ENCODE measurements around the gene NSG1.

NSG1 gene

DNA sequence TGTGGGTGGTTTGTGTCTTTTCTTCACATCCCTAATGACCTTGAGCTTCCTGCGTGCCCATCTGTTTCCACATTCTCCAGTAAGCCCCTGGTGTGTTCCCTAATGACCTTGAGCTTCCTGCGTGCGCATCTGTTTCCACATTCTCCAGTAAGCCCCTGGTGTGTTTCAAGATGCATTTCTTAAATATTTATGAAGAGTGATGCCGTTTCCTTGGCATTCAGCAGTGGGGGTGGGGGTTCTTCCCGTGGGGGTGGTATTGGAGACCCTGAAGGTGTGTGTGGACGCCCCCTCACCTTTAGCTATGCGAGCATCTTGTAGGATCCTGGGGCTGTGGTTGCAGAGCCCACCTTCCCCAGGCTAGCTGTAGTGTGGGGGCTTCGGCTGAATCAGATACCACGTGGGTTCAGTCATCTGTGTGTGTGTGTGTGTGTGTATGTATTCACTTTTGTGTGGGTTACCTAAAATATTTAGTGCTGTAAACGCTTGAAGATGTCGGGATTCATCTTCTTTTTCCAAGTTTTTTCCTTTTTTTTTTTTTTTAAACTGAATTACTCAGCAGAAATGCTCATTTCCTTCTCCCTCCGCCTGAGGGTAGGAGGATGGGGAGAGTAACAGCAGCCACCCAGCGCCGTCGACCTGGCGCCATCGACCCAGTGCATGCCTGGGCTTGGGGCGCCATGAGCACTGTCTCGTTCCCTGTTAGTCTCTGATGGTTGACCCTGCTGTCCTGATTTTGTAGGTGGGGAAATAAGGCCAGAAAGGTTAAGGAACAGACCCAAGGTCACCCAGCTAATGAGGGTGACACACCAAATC, 9.9 kb downstream of the NSG1 start:
- DNase-seq: no peak

DNA sequence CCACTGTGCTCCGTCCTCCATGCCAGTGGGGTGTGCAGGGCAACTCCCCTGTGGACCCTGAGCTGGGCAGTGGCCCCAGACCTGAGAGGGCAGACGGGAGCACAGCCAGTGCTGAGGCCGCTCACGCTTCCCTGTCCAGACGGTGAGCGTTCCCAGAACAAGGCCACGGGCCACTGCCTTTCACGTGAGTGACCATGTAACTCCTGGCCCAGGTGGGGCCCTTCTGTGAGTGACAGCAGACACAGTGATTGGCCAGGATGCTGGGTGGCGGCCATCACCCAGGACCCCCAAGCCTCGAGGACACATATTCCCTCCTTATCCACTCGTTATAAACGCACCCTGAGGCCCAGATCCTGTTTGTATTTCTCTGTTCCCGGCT, 10.5 kb downstream of the NSG1 start:
- DNase-seq: no peak

DNA sequence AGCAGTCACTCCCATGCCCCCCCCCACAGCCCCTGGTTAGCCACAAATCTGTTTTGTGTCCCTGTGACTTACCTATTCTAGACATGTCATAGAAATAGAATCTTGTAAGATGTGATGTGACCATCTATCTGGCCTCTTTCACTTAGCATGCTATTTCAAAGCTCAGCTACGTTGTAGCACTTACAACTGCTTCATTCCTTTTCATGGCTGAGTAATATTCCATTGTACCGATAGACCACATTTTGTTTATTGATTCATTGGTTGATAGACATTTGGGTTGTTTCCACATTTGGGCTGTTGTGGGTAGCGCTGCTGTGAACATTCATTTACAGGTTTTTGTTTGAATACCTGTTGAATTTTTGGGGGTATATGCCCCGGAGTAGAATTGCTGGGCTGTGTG, 11.5 kb downstream of the NSG1 start:
- DNase-seq: no peak

DNA sequence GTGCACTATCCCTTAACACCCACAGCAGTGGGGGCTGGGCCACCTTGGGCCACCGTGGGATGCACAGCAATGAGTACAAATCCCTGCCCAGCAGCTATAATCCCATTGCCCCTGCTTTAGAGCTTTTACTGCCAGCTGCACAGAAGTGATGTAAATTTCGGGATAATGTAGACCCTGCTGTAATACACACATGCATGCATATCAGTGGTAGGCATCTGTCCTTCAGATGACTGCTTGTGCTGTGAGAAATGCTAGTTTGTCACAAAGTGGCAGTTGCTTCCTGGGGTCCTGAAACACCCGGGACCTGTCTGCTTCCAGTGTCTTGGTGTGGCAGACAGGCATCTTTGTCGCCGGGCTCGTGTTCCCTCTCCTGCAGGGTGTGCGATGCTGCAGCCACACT, 14.1 kb downstream of the NSG1 start:
- DNase-seq: no peak

DNA sequence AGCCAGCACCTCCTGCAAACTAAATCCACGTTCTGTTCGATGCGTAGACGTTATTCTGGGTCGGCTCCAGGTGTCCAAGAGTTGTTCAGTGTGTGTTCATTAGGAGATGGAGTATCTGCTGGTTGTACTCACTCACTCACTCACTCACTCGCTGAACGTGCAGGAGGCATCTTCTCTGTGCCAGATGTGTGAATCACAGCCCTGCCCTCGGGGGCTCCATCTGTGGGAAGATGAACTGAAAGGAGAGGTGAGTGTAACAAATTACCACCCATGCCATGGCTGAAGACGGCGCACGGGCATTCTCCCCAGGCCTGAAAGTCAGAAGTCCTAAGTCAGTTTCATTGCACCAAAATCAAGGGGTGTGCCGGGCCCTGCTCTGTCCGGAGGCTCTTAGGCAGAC, 16.1 kb downstream of the NSG1 start:
- DNase-seq: no peak

DNA sequence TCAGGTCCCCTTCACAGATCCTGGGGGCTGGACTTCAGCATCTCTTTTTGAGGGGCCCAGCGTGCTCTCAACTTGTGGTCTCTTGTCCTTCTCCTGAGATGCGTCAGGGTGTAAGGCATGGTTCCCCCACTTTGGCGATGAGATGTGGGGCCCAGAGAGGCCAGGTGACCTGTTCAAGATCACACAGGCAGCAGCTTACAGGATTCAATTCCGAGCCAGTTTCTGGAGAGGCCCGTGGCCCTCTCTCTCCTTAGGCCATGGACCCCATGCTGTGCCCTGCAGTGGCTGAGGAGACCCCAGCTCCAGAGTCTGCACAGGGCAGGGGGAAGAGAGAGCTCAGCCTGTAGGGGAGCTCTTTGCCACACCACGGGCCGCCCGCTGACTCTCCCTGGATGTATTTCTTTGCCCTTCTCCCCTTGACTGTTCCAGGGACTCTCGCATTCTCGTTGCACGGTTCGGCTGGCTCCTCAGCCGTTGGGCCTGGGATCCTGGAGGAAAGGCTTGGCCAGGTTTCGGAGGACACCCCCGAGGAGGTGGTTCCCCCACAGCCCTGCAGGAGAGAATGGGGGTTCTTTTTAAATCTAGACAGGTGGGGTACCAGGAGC, 18.6 kb downstream of the NSG1 start:
- no peak for DNase-seq

DNA sequence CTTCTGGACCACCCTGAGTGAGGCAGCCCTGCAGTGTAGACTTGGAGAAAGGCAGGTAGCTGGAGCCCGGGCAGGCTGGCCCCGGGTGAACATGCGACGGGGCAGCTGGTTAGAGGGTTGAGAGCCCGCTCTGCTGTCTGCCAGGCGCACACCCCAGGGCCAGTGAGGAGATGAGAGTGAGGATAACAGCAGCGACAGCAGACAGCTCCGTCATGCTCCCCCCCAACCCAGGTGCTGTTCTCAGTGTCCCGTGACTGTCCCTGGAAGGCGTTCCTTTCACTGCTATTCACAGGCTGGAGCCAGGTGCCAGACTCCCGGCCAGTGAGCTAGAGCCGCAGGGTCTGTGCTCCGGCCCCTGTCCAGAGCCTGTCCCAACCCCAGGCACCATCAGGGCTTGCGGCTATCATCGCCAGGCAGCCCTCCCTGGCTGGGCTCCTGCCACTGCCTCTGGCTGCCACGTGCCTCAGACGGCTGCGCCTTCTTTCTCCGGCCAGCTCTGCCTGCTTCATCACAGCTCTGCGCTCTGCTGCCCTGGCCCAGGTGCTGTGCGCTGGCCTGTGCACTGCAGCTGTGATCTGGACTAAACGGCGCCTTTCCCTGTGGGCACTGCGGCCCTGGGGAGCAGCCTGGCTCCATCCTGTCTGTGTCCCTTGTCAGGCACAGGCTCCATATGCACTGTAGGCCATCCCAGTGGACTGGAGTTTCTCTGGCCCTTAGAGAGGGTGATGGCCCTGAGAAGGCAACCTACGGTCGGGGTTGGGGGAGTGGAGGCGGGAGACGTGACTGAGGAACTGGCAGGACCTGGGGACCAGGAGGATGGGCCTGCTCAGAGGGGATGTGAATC, 19.8 kb downstream of the NSG1 start:
- no peak for DNase-seq

DNA sequence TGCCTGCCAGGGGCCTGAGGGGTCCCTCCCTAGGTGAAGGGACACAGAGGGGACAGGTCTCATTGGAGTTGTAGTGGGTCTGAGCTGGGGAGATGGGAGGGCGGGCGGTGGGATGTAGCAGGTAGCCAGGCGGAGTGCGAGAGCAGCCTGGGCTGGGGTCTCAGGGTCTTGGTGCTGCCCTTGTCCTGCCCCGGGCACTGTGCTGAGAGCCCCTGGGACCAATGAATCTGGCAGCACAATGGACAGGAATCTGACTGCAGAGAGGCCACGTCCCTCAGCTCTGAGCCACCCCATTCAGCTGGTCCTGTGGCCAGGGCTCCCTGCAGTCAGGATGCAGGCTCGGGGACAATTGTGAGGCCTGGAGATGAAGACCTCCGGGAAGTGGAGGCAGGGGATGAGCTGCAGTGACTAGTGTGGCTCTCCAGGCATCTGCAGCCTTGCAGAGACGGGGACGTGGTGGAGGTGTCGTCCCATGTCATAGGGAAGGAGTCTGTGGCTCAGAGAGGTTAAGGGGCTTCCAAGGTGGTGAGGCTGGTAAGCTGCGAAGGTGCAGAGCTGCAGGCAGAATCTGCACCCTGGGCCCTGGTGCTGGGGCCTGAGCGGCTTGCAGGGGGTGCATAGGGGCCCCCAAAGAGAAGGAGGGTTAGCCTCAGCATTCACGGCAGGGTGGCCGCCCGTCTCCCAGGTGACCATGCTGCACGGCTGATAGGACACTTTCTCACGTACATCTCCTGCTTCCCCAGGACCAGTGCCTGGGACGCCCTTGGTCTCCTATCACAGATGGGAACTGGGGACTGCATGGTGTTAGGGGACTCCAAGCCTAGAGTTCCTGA, 20.6 kb downstream of the NSG1 start:
- no peak for DNase-seq

DNA sequence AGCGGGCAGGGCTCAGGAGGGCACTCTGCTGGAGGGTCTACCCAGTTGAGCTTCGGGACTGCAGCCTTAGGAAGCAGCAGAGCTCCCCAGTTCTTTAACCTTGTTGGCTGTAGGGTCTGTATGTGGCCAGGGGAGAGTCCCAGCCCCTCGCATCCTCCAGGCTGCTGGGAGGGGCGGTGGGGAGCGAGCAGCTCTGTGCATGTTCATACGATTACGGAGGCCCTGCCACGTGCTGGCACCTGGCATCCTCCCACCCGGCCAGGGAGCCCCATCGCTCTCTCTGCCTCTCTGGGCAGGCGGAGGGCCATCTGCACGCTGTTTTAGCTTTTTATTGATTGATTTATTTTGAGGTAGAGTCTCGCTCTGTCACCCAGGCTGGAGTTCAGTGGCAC, 21.2 kb downstream of the NSG1 start:
- DNase-seq: no peak

DNA sequence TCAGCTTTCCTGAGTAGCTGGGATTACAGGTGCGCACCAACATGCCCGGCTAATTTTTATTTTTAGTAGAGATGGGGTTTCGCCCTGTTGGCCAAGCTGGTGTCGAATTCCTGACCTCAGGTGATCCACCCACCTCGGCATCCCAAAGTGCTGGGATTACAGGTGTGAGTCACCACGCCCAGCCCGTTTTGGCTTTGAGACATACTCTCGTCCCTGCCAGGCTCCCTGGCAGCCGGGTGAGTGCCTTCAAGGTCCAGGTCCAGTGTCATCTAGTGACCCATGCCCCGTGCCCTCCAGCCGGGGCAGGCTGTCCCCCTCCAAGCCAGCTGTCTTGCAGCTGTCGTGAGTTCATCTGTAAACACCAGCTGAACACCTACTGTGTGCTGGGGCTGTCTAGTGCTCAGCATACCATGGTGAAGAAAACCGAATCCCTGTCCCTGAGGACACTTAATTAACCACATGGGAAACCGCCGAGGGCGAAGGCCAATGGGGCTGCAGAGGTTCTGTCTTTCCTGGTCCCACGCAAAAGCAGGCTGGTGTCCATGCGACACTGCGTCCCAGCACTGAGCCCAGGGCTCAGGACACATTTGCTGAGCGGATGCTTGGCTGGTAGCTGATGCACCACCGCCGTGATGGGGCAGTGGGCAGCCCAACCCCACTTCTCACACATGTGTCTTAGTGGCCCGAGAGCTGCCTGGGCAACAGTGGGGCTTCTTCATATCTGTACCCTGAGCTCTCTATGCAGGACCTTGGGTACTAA, 21.9 kb downstream of the NSG1 start:
- DNase-seq: no peak

DNA sequence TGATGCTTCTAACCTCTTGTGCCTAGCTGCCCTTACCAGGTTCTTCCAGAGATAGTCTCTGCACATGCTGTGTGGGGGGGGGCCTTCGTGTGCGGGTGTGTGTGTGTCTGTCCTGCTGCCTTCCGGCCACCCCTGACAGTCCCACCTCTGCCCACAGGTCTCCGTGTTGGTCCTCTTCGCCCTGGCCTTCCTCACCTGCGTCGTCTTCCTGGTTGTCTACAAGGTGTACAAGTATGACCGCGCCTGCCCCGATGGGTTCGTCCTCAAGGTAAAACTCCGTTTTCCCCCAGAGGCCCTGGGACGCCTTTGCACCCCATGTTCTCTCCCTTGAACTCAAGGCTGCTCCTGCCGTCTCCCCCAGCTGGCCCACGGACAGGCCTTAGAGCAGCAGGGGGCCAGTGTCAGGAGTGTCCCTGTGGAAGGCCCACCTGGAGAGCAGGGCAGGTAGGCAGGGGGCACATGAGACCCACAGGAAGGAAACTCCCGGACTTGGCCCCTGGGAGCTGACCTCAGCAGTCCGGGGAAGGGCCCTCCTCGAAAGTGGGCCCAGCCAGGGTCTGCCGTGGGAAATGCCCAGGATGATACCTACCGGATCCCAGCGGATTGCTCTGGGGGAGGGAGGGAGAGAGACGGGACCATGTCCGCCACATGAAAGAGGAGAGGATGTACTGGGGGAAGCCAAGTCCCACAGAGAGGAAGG, 22.7 kb downstream of the NSG1 start:
- DNase-seq: no peak

DNA sequence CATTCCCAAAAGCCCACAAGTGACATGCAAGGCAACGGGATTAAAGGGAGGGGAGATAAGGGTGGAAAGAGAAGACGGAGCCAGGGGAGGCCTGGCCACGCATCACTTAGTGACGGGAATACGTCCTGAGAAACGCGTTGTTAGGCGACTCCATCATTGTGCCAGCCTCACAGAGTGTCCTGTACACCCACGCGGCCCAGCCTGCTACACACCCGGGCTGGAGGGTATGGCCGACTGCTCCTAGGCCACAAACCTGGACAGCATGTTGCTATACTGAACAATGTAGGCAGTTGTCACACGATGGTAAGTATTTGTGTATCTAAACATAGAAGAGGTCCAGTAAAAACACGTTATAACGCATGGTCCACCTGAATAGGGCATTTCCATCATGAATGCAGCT, 23.4 kb downstream of the NSG1 start:
- no peak for DNase-seq

DNA sequence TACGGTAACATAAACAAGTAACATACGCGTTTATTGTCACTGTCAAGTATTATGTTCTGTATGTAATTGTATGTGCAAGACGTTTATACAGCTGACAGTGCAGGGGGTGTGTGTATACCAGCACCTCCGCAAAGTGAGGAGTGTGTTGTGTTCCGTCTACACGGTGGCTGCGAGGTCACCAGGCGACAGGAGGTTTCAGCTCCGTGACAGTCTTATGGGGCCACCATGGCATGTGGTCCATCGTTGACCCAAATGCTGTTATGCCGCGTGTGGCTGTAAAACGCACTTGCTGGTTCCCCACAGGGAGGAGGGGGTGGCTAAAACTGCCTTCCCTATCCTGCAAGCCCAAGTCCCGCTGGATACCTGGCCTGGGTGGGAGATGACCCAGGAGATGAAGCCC, 25.0 kb downstream of the NSG1 start:
- DNase-seq: no peak

DNA sequence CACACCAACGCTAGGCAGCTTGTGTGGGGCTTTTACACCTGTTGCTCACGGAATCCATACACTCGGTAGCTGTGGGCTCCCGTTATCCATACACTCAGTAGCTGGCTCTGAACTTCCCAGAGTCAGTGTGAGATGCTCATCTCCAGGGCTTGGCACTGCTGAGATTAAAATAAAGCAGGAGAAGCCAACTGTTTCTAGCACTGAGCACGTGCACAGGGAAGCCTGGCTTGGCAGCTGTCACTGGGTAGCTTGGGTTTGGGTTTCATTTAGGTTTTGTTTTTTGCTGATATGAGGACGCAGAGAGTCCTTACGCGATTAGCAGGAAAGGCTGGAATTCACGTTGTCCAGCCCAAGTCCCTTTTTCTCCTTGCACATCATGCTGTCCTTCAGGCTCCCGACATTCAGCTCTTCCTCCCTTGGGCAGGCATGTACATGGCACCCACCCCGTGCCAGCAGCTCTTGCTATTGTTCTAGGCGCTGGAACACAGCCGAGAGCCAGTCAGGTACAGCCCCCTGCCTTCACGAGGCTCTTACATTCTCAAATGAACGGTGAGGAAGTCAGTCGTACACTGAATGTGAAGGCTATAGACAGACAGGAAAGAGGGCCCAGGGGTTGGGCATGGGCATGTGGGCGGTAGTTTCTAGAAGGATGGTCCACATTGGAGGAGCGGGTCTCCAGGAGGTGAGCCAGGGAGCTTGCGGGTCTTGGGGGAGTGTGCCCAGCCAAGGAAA, 25.9 kb downstream of the NSG1 start:
- no peak for DNase-seq

DNA sequence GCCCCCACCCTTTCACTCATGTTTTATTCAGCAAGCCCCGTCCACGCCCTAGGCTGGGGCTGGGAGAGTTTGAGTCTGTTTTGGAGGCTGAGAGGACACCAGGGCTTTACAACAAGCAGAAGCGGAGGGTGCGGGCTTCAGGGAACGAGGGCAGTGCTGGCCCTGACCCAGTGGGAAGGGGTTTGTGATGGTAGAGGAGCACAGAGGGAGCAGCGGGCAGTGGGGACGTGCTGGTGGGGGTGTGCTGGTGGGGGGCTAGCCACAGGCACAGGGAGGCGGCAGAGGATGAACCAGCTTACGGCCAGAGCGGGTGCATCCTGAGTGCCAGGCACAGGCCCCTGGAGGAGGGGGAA, 26.4 kb downstream of the NSG1 start:
- DNase-seq: no peak

DNA sequence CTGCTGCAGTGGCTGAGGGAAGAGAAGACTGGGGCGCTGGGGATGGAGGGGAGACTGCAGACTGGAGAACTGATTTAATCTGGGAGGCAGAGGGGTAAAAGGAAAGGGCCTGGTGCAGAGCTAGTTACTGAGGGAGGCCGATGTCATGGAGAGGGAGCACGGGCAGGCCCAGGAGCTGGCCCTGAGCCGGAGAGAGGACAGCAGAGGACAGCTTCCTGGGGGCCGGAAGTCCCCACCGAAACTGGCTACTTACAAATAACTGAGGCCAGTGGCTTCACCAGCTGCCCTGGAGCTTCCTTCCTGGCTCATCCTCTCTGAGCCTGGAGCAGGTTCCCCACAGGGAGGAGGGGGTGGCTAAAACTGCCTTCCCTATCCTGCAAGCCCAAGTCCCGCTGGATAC, 26.9 kb downstream of the NSG1 start:
- no peak for DNase-seq

DNA sequence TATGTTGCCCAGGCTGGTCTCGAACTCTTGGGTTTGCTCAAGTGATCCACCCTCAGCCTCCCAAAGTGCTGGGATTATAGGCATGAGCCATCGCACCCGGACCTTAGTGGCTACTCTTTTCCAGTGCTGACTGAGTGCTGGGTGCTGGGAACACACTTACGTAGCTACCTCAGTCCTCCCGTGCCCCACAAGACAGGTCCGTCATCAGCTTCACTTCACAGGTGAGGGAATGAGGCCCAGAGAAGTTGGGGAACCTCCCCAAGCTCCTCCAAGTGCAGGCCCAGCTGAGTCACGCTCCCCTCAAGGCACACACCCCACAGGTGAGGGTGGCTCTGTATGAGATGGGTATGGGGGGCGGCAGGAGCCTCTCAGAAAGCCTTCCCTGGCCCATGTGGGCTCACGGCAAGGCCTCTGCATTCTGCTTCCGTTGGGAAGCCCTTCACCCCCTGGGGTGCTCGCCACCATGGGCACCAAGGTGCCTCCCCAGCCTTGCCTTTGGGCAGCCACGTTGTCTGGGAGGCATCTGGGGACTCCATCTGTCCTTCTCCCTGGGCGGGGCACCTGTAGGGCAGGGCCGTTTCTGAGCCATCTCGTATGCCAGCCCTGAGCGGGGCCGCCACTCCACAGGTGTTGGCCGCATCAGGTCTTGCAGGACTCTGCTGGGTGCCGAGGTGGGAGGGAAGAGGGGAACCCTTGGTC, 28.4 kb downstream of the NSG1 start:
- no peak for DNase-seq

DNA sequence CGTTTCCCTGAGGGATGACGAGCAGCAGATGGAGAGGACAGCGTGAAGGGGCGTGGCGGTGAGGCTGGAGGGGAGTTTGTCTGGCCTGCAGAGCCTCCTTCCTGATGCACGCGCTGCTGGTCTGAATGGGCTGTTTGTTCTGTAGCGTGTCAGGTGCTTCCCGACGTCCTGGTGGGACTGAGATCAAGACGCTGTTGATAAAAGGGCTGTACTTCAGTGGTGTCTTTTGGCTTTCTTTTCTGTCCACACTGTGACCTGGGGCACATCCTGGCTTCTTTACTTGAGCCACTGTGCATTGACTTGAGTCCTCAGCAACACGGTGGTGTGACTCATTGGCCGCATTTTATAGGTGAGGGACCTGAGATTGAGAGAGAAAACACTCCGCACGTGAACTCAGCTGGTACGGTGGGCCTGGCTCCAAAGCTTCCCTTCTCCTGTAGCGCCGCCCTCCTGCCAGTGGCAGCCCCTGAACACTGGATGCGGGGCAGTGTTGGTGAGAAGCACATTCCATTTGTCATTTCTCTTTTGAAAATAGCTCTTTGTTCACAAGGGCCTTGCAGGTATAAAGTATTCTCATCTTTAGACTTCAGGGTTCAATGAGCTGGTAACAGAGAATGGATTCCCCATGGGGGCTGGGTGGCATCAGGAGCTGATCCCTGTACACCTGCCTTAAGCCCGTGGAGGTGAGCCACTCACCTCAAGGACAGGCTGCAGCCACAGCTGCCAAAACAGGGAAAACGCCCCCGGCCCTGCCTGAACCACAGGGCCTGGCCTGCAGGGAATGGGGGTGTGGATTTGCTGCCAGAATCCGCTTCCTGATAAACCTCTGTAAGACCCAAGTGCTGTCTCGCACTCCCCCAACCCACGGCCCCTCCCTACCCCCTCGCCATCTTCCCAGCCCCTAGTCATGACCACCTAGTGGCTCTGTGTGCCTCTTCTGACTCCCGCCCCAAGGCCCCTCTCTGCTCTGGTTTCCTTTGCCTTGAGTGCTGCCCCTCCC, 29.2 kb downstream of the NSG1 start:
- no peak for DNase-seq

DNA sequence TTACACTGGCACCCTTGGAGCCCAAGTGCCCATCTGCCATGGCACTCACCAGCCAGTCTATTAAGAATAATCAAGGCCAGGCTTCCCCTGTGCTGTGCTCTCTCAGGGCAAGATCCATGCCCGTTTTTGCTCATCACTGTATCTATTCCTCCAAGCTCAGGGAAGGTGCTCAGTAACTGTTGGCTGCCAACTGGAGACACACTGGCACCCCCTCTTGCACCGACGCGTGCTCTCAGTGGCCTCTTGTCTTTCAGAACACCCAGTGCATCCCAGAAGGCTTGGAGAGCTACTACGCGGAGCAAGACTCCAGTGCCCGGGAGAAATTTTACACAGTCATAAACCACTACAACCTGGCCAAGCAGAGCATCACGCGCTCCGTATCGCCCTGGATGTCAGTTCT, 30.1 kb downstream of the NSG1 start:
- DNase-seq: no peak

Data from activated CD4-positive, alpha-beta T cell treated with anti-CD3 and anti-CD28 coated beads, Interleukin-2, amount 50 U/mL, for 4 hours (primary cell).